Stimulated activated naive CD4-positive, alpha-beta T cell treated with Interleukin-2 at 50 U/mL for 16 hours (primary cell): ENCODE data around the gene NPEPL1.

ENCODE experiments used
- DNase-seq: peaks from one replicate; lab custom pipeline; 2025; lab: John Stamatoyannopoulos, UW

Gene NPEPL1

DNA sequence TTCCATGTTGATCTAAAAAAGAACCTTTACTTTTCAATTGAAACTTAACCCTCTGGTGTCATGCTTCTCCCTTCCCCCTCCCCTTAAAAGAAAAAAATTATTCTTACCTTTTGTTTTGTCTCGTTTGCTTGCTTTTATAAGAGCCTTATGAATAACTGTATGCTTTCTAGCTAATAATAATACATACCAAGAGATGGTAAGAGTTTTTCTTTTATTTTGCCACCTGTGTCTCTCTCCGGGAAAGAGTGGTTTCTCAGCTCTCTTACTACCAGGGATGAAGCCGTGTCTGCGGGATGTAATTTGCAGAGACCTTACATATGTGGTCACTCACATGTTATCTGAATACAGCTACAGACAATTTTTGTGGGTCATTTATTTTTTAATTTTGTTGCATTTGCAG is 33.8 kb upstream of the NPEPL1 start:
- no peak for DNase-seq

DNA sequence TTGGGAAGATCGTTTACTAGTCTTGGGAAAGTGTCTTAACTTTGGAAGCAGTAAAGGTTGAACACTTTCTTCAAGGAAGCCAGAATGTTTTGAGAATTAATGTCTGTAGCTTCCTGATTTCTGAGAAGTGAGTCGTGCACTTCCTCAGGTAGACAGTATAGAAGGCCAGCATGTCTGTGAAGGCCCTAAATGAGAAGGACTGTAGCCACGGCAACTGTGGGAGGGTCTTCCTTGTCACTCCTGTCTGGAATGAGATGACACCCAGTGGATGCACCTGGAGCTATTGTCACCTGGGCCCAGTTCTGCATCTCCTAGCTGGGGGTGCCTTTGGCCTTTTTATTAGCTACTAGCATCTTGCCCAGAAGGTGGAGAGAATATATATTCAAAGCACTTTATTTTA is 32.8 kb upstream of the NPEPL1 start:
- no peak for DNase-seq

DNA sequence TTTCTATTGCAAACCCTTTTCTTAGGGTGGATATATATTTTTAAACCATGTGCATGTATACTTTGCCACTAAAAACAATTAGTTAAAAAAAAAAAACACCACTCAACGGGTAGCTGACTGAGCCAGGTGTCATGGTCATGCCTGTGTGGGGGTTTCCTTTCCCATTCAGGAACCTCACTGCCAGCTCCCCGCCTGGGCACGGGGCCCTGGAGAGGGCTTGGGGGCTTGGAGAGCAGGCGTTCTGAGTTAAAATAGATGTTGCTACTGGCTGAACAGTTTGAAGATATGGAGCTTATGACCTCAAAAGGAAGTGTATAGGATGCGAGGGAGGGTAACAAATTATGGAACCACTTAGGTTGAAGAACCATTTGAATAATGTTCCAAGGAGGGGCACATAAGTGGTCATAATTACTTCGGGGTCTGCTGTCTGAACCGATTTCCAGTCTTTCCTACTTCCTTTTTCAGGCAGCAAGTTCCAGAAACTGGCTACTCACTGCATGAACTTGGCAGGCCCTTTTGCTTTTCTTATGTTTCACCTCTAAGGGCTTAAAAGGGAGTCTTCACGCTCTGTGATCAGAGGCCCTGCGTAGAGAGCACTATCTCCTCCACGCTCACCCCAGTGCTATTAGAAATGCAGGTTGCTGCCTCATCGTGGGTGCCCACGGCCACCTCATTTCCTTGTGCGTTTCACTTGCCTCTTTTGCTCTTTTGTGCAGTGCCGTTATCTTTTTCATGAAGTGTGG is 31.6 kb upstream of the NPEPL1 start:
- DNase-seq: peak; percentile 18

GRCh38 chr20:58661598-58662473 is 30.8 kb upstream of the NPEPL1 start:
- DNase-seq: no peak

DNA sequence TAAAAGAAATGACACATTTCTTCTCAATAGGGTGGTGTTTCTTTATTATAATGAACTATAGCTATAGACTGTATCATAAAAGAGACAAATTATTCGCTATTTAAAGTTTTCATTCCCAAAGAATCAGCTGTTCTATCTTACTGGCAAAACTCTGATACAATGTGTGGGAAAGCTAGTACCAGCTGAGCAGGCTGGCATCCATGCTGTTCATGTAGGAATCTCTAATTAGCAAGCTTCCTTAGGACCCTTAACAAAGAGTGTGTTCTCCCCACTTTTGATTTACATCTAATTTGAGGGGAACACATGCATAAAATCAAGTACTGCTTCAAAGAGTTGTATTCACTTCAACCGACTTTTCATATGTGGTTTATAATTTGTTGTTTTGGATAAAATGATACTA is 28.3 kb upstream of the NPEPL1 start:
- no peak for DNase-seq

DNA sequence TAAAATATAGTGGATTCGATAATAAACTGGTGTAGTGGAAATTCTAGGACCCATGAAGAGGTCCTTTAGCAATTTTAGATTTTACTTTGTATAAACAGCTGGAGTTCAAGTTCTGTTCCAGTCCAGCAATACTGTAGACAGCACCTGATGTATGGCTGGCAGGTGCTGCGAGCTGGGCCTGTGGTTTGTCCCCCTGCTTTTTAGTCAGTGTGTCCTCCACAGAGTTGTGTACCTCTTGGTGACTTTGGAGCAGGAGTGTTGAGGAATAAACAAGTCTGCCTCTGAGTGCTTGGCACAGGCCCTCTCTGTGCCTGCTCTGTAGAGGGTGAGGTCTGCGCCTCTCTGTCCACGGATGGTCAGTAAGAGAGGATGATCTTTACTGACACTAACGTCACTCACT is 27.7 kb upstream of the NPEPL1 start:
- DNase-seq: no peak

DNA sequence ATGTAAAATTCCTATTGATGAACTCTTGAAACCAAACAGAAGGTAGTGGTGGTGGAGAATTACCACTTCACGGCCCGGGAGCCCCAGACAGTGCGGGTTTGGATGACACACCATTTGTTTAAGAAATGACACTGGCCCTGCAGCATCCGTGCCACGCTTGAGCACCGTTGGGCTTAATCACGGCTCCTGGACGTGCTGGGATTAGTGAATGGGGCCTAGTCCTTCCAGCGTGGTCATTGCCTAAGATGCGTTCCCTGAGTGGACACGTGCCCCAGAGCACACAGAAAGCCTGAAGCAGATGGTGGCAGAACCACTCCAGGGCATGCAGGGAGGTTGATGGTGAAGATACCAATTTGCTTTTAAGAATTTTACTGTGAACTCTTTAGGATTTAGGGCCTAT is 27.0 kb upstream of the NPEPL1 start:
- no peak for DNase-seq

DNA sequence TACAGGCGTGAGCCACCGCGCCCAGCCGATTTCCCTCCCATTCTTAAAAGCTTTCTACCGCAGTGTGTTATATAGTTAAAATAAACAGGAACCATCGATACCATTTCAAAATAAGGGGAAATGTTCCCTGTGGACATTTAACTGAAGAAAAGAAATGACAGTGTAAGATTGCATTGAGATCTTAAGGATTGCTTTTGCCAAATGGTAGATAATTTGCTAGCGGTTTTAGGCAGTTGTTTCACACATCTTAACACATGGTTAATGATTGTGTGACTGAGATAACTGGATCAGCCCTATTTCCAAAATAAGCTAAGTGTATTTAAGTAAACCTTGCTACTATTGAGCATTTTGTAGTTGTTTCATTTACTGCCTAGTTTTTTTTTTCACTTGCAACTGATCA is 25.9 kb upstream of the NPEPL1 start:
- DNase-seq: no peak

DNA sequence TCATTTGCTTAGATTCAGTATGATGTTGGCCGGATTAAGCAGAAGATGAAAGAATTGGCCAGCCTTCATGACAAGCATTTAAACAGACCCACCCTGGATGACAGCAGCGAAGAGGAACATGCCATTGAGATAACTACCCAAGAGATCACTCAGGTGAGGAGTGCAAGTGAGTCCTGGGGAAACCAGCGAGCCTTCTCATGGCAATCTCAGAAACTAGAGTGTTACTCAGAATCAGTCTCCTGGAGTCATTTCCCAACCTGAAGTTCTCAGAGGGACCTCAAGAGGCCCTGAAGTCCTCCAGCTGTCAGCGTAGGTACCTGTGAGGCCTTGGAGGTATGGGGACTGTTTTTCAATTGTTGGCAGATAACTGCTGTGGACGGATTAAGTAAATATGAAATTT is 24.6 kb upstream of the NPEPL1 start:
- no peak for DNase-seq

GRCh38 chr20:58668901-58669286 is 23.7 kb upstream of the NPEPL1 start:
- DNase-seq: no peak

DNA sequence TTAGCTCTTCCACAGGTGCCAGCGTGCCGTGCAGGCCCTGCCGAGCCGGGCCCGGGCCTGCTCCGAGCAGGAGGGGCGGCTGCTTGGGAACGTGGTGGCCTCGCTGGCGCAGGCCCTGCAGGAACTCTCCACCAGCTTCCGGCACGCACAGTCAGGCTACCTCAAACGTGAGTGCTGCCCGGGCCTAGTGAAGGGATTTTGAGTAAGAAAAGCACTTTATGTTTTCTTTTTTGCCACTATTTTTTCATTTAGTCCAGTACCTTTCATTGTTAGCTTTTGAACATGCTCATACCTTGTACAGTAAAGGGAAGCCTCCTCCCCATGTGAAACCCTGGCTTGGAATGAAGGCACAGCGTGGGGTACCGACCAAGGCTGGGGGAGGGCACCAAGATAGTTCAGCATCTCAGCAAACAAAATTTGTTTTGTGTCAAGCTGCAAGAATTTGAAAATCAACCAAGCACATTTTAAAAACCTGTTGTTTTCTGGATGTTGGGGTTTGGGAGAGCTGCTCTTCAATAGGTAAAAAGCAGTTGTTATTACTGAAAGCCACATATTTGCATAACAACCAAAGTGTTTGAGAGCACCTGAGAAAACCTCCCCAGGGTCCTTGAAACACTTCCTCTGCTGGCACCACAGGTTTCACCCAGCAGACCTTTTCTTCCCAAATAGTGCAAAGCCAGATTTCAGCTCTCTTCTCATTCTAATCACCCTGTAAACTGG is 23.2 kb upstream of the NPEPL1 start:
- DNase-seq: no peak

DNA sequence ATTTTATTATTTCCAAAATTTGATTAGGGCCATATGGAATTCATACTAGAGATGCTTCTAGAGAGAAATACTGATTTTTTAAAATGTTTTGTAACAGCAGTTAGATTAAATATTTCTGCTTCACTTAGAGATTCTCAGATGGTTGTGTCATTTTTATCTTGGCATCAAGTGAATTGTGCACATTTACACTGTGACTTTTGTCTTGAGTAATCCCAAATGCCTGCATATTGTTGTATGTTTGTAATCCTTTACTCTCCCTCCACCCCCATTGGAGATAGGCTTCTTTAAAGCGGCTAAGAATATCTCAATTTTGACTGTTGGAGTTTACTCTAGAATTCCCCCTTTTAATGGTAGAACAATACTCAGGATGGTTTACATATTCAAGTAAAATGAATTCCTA is 22.5 kb upstream of the NPEPL1 start:
- no peak for DNase-seq

GRCh38 chr20:58670659-58671058 is 21.9 kb upstream of the NPEPL1 start:
- no peak for DNase-seq

DNA sequence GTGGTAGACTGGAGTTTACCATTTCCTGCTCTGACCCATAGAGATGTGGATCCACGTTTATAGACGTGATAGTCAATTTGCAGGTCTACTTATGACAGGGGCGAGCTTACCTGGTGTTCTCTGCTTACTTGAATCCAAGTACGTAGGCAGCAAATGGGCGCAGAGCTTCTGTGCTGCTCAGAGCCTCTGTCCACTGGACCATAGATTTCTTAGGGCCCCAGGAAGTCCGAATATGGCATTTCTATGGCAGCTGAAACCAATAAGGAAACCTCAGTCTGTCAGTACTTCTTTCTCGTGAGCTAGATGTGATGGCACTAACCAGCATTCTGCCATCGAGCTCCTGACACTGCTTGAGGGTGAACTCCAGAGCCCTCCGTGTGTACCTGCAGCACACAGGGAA is 19.5 kb upstream of the NPEPL1 start:
- no peak for DNase-seq

DNA sequence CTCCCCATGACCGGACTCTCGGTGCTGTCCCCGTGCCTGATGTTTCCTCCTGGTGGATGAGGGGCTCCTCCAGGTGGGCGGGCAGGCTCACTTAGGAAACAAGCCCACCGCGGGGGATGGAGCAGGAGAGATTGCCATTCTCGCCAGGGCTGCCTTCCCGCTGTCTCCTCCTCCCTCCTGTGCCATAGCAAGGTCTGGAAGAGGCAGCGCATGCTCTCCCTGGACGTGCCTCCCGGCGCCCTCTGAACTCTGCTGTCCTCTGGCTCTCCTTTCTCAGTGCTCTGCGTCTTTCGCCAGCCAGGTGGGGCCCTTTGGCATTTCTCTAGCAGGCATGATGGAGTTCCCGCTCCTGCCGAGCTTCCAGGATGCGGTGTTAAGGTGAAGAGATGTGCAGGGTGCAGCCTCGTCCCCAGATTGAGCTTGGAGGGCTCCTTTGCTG is 17.4 kb upstream of the NPEPL1 start:
- DNase-seq: no peak

- DNase-seq: no peak
These were observed 17.0 kb upstream of the NPEPL1 start for GRCh38 chr20:58675641-58676040.

DNA sequence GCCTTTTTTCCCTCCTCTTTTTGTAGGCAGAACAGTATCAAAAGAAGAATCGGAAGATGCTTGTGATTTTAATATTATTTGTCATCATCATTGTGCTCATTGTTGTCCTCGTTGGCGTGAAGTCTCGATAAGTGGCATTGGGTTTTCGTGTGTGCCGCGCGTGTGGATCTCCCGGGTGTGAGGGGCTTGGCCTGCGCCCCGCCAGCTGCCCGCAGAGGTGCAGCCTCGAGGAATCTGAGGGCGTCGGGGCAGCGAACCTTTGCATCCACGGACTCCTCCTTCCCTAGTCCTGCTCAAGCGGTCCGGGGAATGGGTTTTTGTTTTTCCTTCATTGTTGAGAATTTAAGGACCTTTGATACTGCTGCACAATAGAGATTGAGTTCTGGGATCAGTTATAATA is 16.4 kb upstream of the NPEPL1 start:
- DNase-seq: no peak

DNA sequence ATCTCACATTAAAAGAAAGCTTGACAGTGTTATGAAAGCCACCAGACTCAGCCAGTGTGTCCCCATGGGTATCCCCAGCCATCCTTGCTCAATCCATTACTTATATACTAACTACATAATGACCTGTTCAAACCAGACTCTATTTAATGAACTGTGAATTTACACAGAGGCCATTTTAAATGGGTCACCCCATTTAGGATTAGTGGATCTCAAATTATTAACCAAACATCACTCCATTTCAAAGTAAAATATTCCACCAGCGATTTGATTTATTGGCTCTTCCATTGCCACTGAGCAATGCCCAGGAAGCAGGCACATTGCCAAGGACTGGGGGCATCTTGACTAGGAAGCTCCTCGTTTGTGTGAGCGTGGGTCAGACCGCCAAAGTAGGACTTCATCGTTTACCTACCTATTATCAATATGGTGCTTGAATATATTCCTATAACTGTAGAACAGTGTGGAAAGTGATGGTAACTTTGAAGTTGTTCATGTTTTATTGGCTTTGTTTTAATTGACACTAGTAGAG is 15.5 kb upstream of the NPEPL1 start:
- no peak for DNase-seq

DNA sequence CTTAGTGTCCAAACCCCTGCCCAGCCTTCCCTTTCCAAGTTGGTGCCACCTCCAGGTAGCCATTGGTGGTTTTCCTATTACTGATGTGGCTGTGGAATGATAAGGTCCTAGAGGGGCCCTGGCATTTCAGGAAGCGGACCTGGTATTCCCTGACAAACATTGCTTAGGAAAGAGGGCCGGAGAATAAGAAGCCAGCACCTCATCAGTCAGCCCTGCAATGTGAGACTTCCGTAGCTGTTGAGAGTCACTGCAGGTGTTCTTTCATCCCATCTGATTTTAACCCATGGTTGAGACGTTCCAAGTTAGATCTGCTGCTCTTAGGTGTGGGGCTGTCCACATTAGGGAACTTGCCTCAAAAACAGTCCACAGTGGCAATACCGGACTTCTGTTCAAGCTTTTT is 14.8 kb upstream of the NPEPL1 start:
- DNase-seq: no peak

GRCh38 chr20:58678806-58679205 is 13.8 kb upstream of the NPEPL1 start:
- DNase-seq: no peak

GRCh38 chr20:58682656-58683531 is 9.7 kb upstream of the NPEPL1 start:
- no peak for DNase-seq

DNA sequence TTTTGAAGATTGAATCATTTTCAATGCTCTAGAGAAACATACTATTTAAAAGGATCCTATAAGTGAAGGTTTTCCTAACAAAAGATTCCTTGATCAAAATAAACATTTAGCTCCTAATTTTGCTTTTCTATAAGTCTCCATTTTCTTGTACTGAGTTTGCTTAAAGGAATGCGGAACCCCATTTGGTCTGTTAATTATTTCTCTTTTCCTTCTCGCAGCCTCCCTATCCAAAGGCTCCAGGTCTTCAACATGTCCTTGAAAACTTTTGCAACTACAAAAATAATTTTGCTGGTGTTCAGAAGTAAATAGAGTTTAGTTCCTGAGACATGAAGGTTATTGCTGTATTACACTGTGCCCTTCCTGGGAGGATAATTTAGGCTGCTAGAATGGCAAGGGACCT is 8.3 kb upstream of the NPEPL1 start:
- no peak for DNase-seq
